Lower leg skin (tissue), 4 donors: ENCODE measurements around the gene PRF1. TPM values are rescaled to one million over a fixed set of nuclear protein-coding genes. Genes with fewer than 3 reads are reported as not detected.
"Not testable (repeated sequence)": the region's sequence is repeated elsewhere in the genome, so short reads cannot be mapped to it uniquely, and the experiment has no call there.

Source experiments
- DNase-seq, 2 donors: peaks; one replicate each; pipeline ENCODE4 v3.0.0-alpha.2; 2019; ENCODE audit warnings: low spot score in 2 of 2
- H3K4me3 ChIP-seq: fragments of 200-600 bp; sonication (generic); 2 replicates; pipeline ENCODE4 v1.5.1; 2017; ENCODE audit warnings: mild to moderate bottlenecking, low read depth; ENCODE audit not compliant: poor library complexity, severe bottlenecking
- CTCF ChIP-seq, 3 donors: fragments of 450-650 bp; IDR thresholded peaks; one replicate each; pipeline ENCODE4 v1.5.1; 2016; ENCODE audit warnings: antibody characterized with exemption in 3 of 3, mild to moderate bottlenecking in 3 of 3, moderate library complexity in 2 of 3
- POLR2A ChIP-seq, 2 donors: fragments of 450-650 bp; IDR thresholded peaks; one replicate each; pipeline ENCODE4 v1.6.1; 2016 to 2017; ENCODE audit warnings: antibody characterized with exemption in 2 of 2, mild to moderate bottlenecking in 1 of 2, moderate library complexity in 1 of 2
- WGBS, 2 donors: methylation state at CpG; one replicate each; pipeline ENCODE4 v1.1.5; 2018; 5-methylcytosine and 5-hydroxymethylcytosine counted together
- intact Hi-C: fragments of 100-400 bp; cut with DNase I; formaldehyde crosslinking; loops from one replicate; pipeline ENCODE4 v1.15.0; 2023; ENCODE audit warnings: low total_unique reads
- total RNA-seq, 4 donors: library from RNA; depleted of rRNA; stranded (reverse); fragments of >200 nt; gene quantifications; one replicate each; pipeline ENCODE4 v1.1.0, GENCODE V29; 2016

Gene PRF1
- total RNA-seq, 4 donors from 2014 or later = 0.36 to 1.4 (median 1.1) TPM

- H3K4me3 ChIP-seq = no peak overlapping the region
- intact Hi-C loops = no loop called here
- 95 to 97% methylated on average over 3 of the region's 3 CpGs for WGBS, 2 donors
- DNase-seq = peak in 1 of 2 donors; percentile 9
- TF ChIP-seq POLR2A (IDR thresholded peaks at IDR 0.05) = no peak
- no peak for TF ChIP-seq CTCF (IDR thresholded peaks at IDR 0.05)
Observed at GRCh38 chr10:70648427-70648826, 45.9 kb upstream of the PRF1 start.

- no peak overlapping the region for H3K4me3 ChIP-seq
- TF ChIP-seq POLR2A (IDR thresholded peaks at IDR 0.05) (no peak), CTCF (IDR thresholded peaks at IDR 0.05) (no peak)
- DNase-seq = peak in 1 of 2 donors; percentile 4
- WGBS, 2 donors = 53 to 76% methylated on average over 3 of the region's 3 CpGs
- intact Hi-C loops = no loop called here
Observed at GRCh38 chr10:70647086-70647485, 44.5 kb upstream of the PRF1 start.

- H3K4me3 ChIP-seq, intact Hi-C loops, DNase-seq: not testable (repeated sequence)
- WGBS, 2 donors = 71 to 74% methylated on average over 8 of the region's 8 CpGs
Observed at GRCh38 chr10:70644959-70645358, 42.4 kb upstream of the PRF1 start.

- 94 to 97% methylated on average over 3 of the region's 3 CpGs for WGBS, 2 donors
- DNase-seq, intact Hi-C loops: not testable (repeated sequence)
Observed at GRCh38 chr10:70643272-70643671, 40.7 kb upstream of the PRF1 start.

GRCh38 chr10:70639640-70640383 is 37.3 kb upstream of the PRF1 start:
- WGBS, 2 donors = 75 to 83% methylated on average over 7 of the region's 7 CpGs
- peak in 1 of 2 donors; percentile 2 for DNase-seq
- intact Hi-C loops, H3K4me3 ChIP-seq: not testable (repeated sequence)

More at GRCh38 chr10:70643272-70643671, 40.7 kb upstream of the PRF1 start:
- not testable (repeated sequence) for H3K4me3 ChIP-seq

- H3K4me3 ChIP-seq, intact Hi-C loops: not testable (repeated sequence)
- 82 to 85% methylated on average over 5 of the region's 5 CpGs for WGBS, 2 donors
- peak in 1 of 2 donors; percentile 6 for DNase-seq
Observed at GRCh38 chr10:70634515-70634914, 32.0 kb upstream of the PRF1 start.

- H3K4me3 ChIP-seq = no peak overlapping the region
- intact Hi-C loops = no loop called here
- WGBS, 2 donors = 49 to 54% methylated on average over 4 of the region's 4 CpGs
- peak in 1 of 2 donors; percentile 13 for DNase-seq
- TF ChIP-seq CTCF (IDR thresholded peaks at IDR 0.05) (no peak), POLR2A (IDR thresholded peaks at IDR 0.05) (no peak)
Observed at GRCh38 chr10:70634011-70634410, 31.5 kb upstream of the PRF1 start.

GRCh38 chr10:70631735-70632134 is 29.2 kb upstream of the PRF1 start:
- WGBS, 2 donors = 74 to 77% methylated on average over 2 of the region's 6 CpGs
- intact Hi-C loops, H3K4me3 ChIP-seq, DNase-seq: not testable (repeated sequence)
